Karpas-422 (cell line): ENCODE results near the gene FILIP1L. TPM values are rescaled to one million over a fixed set of nuclear protein-coding genes. Genes with fewer than 3 reads are reported as not detected.

ENCODE experiments used
- DNase-seq: peaks from one replicate; pipeline ENCODE4 v3.0.0-alpha.2; 2015
- H2AFZ ChIP-seq: fragments of 200-600 bp; sonication (generic); 2 replicates; pipeline ENCODE4 v1.6.1; 2014; ENCODE audit warnings: antibody characterized with exemption, low read length, mixed read lengths
- H3K27ac ChIP-seq: fragments of 200-600 bp; sonication (generic); 2 replicates; pipeline ENCODE4 v1.5.1; 2014; ENCODE audit warnings: mild to moderate bottlenecking, low read length, moderate library complexity
- H3K27me3 ChIP-seq: fragments of 200-600 bp; sonication (generic); 2 replicates; pipeline ENCODE4 v1.6.1; 2014; ENCODE audit warnings: low read length, mixed read lengths
- H3K36me3 ChIP-seq: fragments of 200-600 bp; sonication (generic); 2 replicates; pipeline ENCODE4 v1.6.1; 2014; ENCODE audit warnings: low read length, mixed read lengths; ENCODE audit not compliant: insufficient read depth
- H3K4me1 ChIP-seq: fragments of 200-600 bp; sonication (generic); 2 replicates; pipeline ENCODE4 v1.6.1; 2014; ENCODE audit warnings: mild to moderate bottlenecking, low read length, mixed read lengths
- H3K4me2 ChIP-seq: fragments of 200-600 bp; sonication (generic); 2 replicates; pipeline ENCODE4 v1.6.1; 2014; ENCODE audit warnings: low read length, low read depth, mild to moderate bottlenecking; ENCODE audit not compliant: poor library complexity, severe bottlenecking
- H3K4me3 ChIP-seq: fragments of 200-600 bp; sonication (generic); 2 replicates; pipeline ENCODE4 v1.5.1; 2014; ENCODE audit warnings: mild to moderate bottlenecking, antibody characterized with exemption, low read length, mixed read lengths
- H3K79me2 ChIP-seq: fragments of 200-600 bp; sonication (generic); 2 replicates; pipeline ENCODE4 v1.6.1; 2014; ENCODE audit warnings: mild to moderate bottlenecking, low read length, mixed read lengths
- H3K9ac ChIP-seq: fragments of 200-600 bp; sonication (generic); 2 replicates; pipeline ENCODE4 v1.6.0; 2014; ENCODE audit warnings: low read length
- H3K9me2 ChIP-seq: fragments of 200-600 bp; sonication (generic), shearing (Covaris generic); replicated peaks from 2 replicates; pipeline ENCODE4 v1.6.0; 2014; ENCODE audit warnings: mild to moderate bottlenecking, low read length, moderate library complexity; ENCODE audit not compliant: insufficient read depth
- H3K9me3 ChIP-seq: fragments of 300-700, 200-600 bp; sonication (generic); 2 replicates; pipeline ENCODE4 v1.6.1; 2014; ENCODE audit warnings: low read length, mixed read lengths
- H4K20me1 ChIP-seq: fragments of 200-600 bp; sonication (generic); 2 replicates; pipeline ENCODE4 v1.6.1; 2014; ENCODE audit warnings: mild to moderate bottlenecking, antibody characterized with exemption, low read length, low read depth; ENCODE audit not compliant: insufficient read depth
- total RNA-seq: library from RNA; depleted of rRNA; stranded (reverse); fragments of >200 nt; shearing (Covaris generic); gene quantifications from 2 replicates; pipeline ENCODE4 v1.2.3, GENCODE V29; 2014; ENCODE audit warnings: low replicate concordance

FILIP1L gene
- total RNA-seq, 1 experiment from 2014 or later = 0.37 TPM

DNA sequence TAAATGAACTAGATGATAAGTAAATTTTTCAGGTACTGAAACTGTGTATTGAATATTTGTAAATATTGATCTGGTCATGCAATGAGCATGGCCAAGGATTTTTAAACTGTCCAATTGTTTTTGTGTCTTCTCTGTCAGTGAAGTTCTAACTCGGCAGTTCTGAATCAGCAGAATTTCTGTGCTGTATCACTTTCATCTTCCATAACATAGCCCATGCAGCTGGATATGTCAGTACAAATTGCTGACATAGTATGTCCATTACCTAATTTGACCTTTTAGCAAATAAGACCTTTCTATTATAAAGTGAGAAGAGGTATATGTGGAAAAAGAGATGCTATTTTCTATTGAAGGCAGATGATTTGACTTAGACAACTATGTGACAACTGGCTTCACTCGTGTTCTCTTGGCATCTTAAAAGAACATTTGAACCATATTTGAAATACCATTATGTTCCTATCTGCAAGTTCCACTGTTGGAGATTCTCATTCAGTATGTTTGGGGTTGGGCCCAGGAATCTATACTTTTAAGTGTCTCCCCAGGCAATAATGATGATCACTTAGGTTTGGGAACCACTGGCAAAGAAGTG lies 206.2 kb downstream of the FILIP1L start:
- Histone ChIP-seq H3K4me3 (no peak overlapping the region), H3K27ac (no peak overlapping the region), H3K9ac (no peak overlapping the region), H4K20me1 (no peaks in the 10 kb centered on the region; the same call in 1 of the 2 replicates), H3K36me3 (no peaks in the 10 kb centered on the region), H3K27me3 (no peaks in the 10 kb centered on the region), H2AFZ (no peak overlapping the region), H3K79me2 (peaks cover 18% of the 10 kb centered on the region), H3K9me2 (no peaks in the 10 kb centered on the region), H3K9me3 (no peaks in the 10 kb centered on the region), H3K4me1 (no peaks in the 10 kb centered on the region), H3K4me2 (no peak overlapping the region)
- DNase-seq = no peak

DNA sequence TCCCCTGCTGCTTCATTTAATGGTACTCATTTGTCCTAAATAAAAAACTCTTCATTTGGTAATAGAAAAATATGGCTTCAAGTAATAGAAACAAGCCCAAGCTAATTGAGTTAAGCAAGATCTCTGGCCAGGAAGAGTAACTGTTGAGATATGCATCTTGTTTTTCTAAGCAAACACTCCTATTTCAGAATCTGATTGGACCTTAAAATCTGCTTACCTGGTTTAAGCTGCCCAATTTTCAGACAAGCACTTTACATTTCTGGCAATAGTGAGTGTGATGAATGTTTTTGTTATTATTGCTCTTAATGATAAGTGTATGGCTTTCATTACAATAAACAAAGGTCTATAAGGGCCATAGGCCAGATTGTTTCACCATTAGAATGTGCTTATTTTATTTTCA lies 210.4 kb downstream of the FILIP1L start:
- Histone ChIP-seq H3K36me3 (no peaks in the 10 kb centered on the region), H3K79me2 (peaks cover 22% of the 10 kb centered on the region), H3K27ac (no peak overlapping the region), H4K20me1 (peaks cover 13% of the 10 kb centered on the region; the same call in 1 of the 2 replicates), H3K4me3 (no peak overlapping the region), H3K4me2 (no peak overlapping the region), H3K9me2 (no peaks in the 10 kb centered on the region), H3K9me3 (no peaks in the 10 kb centered on the region), H3K27me3 (no peaks in the 10 kb centered on the region), H3K4me1 (no peaks in the 10 kb centered on the region), H3K9ac (no peak overlapping the region), H2AFZ (no peak overlapping the region)
- DNase-seq = no peak

DNA sequence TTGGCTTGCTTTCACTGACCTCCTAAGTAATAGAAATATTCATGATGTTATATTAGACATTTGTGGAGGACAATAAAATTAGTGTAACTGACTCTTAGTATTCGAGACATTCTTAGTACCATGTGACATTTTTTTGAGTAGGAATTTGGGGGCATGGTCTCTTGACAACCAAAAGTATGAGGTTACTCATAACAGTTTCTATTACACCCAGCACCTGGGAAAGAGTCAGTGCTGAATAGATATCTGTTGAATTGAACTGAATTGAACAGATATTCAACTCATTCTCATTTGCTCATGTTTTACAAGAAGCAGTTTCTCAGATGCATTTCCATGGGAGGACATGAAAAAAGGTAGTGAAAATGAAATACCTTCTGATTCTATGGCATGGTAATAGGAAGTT lies 212.2 kb downstream of the FILIP1L start:
- H3K4me3 ChIP-seq = no peak overlapping the region
- H3K27ac ChIP-seq = no peak overlapping the region
- H3K9me3 ChIP-seq = no peaks in the 10 kb centered on the region
- H3K79me2 ChIP-seq = peaks cover 19% of the 10 kb centered on the region
- no peaks in the 10 kb centered on the region for H3K4me1 ChIP-seq
- no peaks in the 10 kb centered on the region for H3K27me3 ChIP-seq
- no peak overlapping the region for H3K9ac ChIP-seq
- DNase-seq = no peak
- no peak overlapping the region for H2AFZ ChIP-seq
- no peaks in the 10 kb centered on the region for H3K9me2 ChIP-seq
- H3K4me2 ChIP-seq = no peak overlapping the region
- H3K36me3 ChIP-seq = no peaks in the 10 kb centered on the region
- H4K20me1 ChIP-seq = peaks cover 13% of the 10 kb centered on the region; the same call in 1 of the 2 replicates

DNA sequence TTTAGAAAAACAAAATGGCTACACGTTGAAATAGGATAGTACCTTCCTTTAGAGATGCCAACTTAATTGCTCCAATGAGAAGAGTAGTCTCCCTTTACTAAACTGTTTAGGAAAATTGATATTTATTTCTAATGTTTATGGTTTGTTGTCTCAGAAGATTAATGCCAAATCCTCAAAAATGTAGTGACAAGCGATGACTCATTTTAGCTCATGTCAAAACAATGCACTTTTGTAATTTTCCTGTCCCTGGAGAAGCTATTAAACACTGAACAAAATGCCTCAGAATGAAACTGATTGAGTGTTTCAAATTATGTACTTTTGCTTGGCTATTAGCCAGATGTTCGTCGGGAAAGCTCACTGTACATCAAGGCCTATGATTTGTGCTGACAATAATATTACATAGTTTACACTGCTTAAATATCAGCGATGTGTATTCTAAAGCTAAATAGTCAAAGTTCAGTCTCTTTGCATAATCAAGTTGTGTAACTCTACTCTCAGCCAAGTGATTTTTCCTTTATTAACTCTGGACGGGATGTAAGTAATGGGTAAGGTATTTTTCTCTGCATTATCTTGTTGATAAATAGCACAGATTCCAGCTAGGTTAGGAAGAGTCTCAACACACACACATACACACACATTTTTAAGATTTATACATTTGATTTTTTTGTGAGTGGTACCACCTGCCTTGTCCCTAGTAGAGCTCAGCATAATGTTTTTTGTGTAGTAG lies 212.9 kb downstream of the FILIP1L start:
- Histone ChIP-seq H2AFZ (no peak overlapping the region), H3K9ac (no peak overlapping the region), H3K4me2 (no peak overlapping the region)

DNA sequence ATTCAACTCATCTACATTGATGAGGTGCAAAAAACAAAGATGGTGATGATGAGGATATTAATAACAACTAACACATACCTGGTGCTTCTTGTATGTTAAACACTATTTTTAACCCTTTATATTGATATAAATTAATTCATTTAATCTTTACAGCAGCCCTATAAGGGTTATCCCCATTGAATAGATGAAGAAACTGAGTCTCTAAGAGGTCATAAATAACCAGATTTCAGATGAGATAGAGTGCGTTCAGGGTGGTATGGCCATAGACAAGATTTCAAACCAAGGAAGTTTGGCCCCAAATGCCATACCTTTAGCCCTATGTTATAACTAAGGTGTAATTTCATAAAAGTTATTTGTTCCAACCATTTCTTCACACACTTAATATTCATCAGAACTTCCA lies 214.1 kb downstream of the FILIP1L start:
- H3K9ac ChIP-seq = no peak overlapping the region
- H3K79me2 ChIP-seq = peaks cover 15% of the 10 kb centered on the region
- no peak overlapping the region for H3K4me2 ChIP-seq
- no peaks in the 10 kb centered on the region for H3K9me3 ChIP-seq
- DNase-seq = no peak
- H3K9me2 ChIP-seq = no peaks in the 10 kb centered on the region
- H3K27me3 ChIP-seq = no peaks in the 10 kb centered on the region
- H3K4me3 ChIP-seq = no peak overlapping the region
- no peak overlapping the region for H3K27ac ChIP-seq
- H3K4me1 ChIP-seq = no peaks in the 10 kb centered on the region
- no peaks in the 10 kb centered on the region for H3K36me3 ChIP-seq
- H2AFZ ChIP-seq = no peak overlapping the region
- H4K20me1 ChIP-seq = peaks cover 22% of the 10 kb centered on the region; the same call in 1 of the 2 replicates

More for the DNA sequence above, 212.9 kb downstream of the FILIP1L start:
- Histone ChIP-seq H4K20me1 (peaks cover 17% of the 10 kb centered on the region; the same call in 1 of the 2 replicates), H3K4me3 (no peak overlapping the region), H3K9me2 (no peaks in the 10 kb centered on the region), H3K9me3 (no peaks in the 10 kb centered on the region), H3K4me1 (no peaks in the 10 kb centered on the region), H3K36me3 (no peaks in the 10 kb centered on the region), H3K79me2 (peaks cover 19% of the 10 kb centered on the region), H3K27me3 (no peaks in the 10 kb centered on the region), H3K27ac (no peak overlapping the region)
- DNase-seq = no peak

DNA sequence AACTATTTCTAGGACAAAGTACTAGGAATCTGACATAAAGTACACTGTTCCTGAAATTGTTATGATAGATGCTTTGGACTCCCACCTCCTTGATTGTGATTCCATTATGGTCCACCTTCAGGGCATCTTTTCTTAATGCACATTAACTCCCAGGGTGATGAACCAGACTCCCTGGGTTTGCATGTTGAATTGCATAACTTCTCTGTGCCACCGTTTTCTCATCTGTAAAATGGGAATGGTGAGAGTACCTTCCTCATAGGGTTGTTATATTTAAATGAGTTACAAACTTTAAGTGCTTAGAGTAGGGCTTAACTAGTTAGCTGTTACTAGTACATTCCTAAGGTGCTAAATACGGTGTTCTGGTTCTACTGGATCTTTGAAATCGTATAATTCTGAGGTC lies 214.7 kb downstream of the FILIP1L start:
- no peak for DNase-seq
- Histone ChIP-seq H3K9ac (no peak overlapping the region), H3K79me2 (peaks cover 15% of the 10 kb centered on the region)

DNA sequence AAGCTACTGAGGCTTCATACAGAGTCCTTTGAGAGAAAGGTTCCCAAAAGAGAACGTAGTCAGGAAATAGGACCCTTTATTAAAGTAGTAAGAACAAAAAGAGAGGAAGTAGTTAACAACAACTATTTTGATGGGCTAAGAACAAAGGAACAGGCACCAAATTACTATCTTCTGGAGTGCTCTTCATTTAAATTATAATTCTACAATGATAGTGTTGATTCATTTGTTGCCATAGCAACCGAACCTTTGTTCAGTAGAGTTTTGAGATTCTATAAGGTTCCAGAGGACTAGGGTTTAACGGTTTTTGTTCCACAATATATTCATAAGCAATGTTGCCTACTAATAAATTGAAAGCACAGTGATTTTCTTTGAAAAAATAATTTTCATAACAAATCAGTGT lies 217.8 kb downstream of the FILIP1L start:
- peaks cover 22% of the 10 kb centered on the region; the same call in 1 of the 2 replicates for H4K20me1 ChIP-seq
- no peaks in the 10 kb centered on the region for H3K27me3 ChIP-seq
- H3K4me3 ChIP-seq = no peak overlapping the region
- no peak for DNase-seq
- no peak overlapping the region for H2AFZ ChIP-seq
- no peak overlapping the region for H3K9ac ChIP-seq
- no peaks in the 10 kb centered on the region for H3K36me3 ChIP-seq
- no peaks in the 10 kb centered on the region for H3K9me2 ChIP-seq
- no peaks in the 10 kb centered on the region for H3K9me3 ChIP-seq
- no peak overlapping the region for H3K27ac ChIP-seq
- no peak overlapping the region for H3K4me2 ChIP-seq
- peaks cover 15% of the 10 kb centered on the region for H3K79me2 ChIP-seq
- no peaks in the 10 kb centered on the region for H3K4me1 ChIP-seq

More for the DNA sequence above, 214.7 kb downstream of the FILIP1L start:
- Histone ChIP-seq H3K36me3 (no peaks in the 10 kb centered on the region), H3K4me3 (no peak overlapping the region), H3K4me2 (no peak overlapping the region), H3K9me2 (no peaks in the 10 kb centered on the region), H4K20me1 (peaks cover 22% of the 10 kb centered on the region; the same call in 1 of the 2 replicates), H2AFZ (no peak overlapping the region), H3K4me1 (no peaks in the 10 kb centered on the region), H3K27ac (no peak overlapping the region), H3K9me3 (no peaks in the 10 kb centered on the region), H3K27me3 (no peaks in the 10 kb centered on the region)

DNA sequence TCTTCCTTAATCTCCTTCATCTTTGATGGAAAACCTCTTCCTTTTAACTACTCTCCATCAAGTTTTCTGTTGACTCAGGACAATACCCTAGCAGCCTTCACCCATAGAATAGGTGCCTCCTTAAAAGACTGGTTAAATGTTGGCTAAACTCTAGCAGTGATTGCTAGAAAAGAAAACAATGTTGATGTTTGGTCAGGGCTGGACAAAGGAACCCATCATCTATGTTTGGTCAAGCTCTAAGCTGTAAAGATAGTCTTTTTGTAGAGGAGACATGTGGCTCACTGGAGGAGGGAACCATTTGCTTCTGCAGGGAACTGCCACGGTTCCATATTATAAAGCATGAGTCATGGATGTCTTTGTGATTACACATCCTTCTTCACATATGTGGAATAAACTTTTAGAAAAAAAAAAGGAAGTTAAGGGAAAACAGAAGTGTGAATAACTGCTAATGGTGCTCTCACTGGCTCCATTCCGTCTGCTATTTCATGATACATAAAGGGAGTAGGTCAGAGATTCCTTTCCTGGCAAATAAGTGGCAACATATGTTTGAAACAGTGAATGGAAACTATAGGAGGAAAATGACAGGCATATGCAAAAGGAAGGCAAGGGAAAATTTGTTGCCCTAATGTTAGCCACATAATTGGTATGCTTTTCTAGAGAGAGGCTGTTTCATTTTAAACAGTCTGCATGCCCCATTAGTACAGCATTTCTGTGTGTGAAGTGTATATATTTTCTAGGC lies 218.4 kb downstream of the FILIP1L start:
- H3K9me3 ChIP-seq = no peaks in the 10 kb centered on the region
- H3K4me3 ChIP-seq = no peak overlapping the region
- no peaks in the 10 kb centered on the region for H3K27me3 ChIP-seq
- H3K9me2 ChIP-seq = no peaks in the 10 kb centered on the region
- no peak overlapping the region for H2AFZ ChIP-seq
- H3K27ac ChIP-seq = no peak overlapping the region
- no peak for DNase-seq
- H3K79me2 ChIP-seq = peaks cover 14% of the 10 kb centered on the region
- H3K4me1 ChIP-seq = no peaks in the 10 kb centered on the region
- H4K20me1 ChIP-seq = peaks cover 23% of the 10 kb centered on the region; the same call in 1 of the 2 replicates
- no peaks in the 10 kb centered on the region for H3K36me3 ChIP-seq
- no peak overlapping the region for H3K9ac ChIP-seq
- no peak overlapping the region for H3K4me2 ChIP-seq
